SK-N-SH (cell line): ENCODE results near the gene ADCY7.

ENCODE experiments used
- CTCF ChIP-seq: fragments of 200-600 bp; sonication (generic); IDR thresholded peaks from 2 replicates; pipeline ENCODE4 v1.6.1; 2017; ENCODE audit warnings: antibody characterized with exemption, mild to moderate bottlenecking, moderate library complexity
- MEF2A ChIP-seq: IDR thresholded peaks from 2 replicates; pipeline ENCODE4 v1.4.0; 2012; ENCODE audit warnings: low read depth, borderline replicate concordance
- MXI1 ChIP-seq: IDR thresholded peaks from 2 replicates; pipeline ENCODE4 v1.6.1; 2012; ENCODE audit warnings: mild to moderate bottlenecking, low read depth, low read length, improper control_type of control experiment
- TAF1 ChIP-seq: IDR thresholded peaks from 2 replicates; pipeline ENCODE4 v1.6.1; 2012; ENCODE audit warnings: low read depth, mild to moderate bottlenecking, low read length, moderate library complexity, borderline replicate concordance
- TEAD4 ChIP-seq: IDR thresholded peaks from 2 replicates; pipeline ENCODE4 v1.4.0; 2012; ENCODE audit warnings: mild to moderate bottlenecking, borderline replicate concordance; ENCODE audit not compliant: insufficient read depth
- TF ChIP-seq, protein P1 (sequence below): IDR thresholded peaks from 2 replicates; pipeline ENCODE4 v1.6.1; 2012; ENCODE audit warnings: mild to moderate bottlenecking, low read depth, low read length, moderate library complexity
- TF ChIP-seq, protein P2 (sequence below): IDR thresholded peaks from 2 replicates; pipeline ENCODE4 v1.4.0; 2012; ENCODE audit warnings: low read depth, borderline replicate concordance

- TF ChIP-seq, protein P1, sequence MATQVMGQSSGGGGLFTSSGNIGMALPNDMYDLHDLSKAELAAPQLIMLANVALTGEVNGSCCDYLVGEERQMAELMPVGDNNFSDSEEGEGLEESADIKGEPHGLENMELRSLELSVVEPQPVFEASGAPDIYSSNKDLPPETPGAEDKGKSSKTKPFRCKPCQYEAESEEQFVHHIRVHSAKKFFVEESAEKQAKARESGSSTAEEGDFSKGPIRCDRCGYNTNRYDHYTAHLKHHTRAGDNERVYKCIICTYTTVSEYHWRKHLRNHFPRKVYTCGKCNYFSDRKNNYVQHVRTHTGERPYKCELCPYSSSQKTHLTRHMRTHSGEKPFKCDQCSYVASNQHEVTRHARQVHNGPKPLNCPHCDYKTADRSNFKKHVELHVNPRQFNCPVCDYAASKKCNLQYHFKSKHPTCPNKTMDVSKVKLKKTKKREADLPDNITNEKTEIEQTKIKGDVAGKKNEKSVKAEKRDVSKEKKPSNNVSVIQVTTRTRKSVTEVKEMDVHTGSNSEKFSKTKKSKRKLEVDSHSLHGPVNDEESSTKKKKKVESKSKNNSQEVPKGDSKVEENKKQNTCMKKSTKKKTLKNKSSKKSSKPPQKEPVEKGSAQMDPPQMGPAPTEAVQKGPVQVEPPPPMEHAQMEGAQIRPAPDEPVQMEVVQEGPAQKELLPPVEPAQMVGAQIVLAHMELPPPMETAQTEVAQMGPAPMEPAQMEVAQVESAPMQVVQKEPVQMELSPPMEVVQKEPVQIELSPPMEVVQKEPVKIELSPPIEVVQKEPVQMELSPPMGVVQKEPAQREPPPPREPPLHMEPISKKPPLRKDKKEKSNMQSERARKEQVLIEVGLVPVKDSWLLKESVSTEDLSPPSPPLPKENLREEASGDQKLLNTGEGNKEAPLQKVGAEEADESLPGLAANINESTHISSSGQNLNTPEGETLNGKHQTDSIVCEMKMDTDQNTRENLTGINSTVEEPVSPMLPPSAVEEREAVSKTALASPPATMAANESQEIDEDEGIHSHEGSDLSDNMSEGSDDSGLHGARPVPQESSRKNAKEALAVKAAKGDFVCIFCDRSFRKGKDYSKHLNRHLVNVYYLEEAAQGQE, result no peak
- TF ChIP-seq CTCF, result no peak
- TF ChIP-seq MXI1, result no peak
- no peak for TF ChIP-seq TAF1
- TF ChIP-seq TEAD4, result no peak
- TF ChIP-seq, protein P2, sequence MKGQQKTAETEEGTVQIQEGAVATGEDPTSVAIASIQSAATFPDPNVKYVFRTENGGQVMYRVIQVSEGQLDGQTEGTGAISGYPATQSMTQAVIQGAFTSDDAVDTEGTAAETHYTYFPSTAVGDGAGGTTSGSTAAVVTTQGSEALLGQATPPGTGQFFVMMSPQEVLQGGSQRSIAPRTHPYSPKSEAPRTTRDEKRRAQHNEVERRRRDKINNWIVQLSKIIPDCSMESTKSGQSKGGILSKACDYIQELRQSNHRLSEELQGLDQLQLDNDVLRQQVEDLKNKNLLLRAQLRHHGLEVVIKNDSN, result no peak
- no peak for TF ChIP-seq MEF2A
These were observed 5.0 kb downstream of the ADCY7 start for GRCh38 chr16:50271148-50272041.
